Activated naive CD8-positive, alpha-beta T cell treated with anti-CD3 and anti-CD28 coated beads, Interleukin-2, amount 50 U/mL, for 24 hours (primary cell): ENCODE data around the gene VDR.
"Not testable (repeated sequence)": the region's sequence is repeated elsewhere in the genome, so short reads cannot be mapped to it uniquely, and the experiment has no call there.

ENCODE experiments used
- ATAC-seq: fragments of 150-1000 bp; cut with Tn5 transposase; one replicate; pipeline ENCODE4 v1.10.0; 2021
- DNase-seq: peaks from one replicate; pipeline ENCODE4 v3.0.0; 2021
- H3K27ac Mint-ChIP-seq: one replicate; pipeline ENCODE4 v1.8.0; 2021; ENCODE audit warnings: mild to moderate bottlenecking, mixed read lengths
- H3K27me3 Mint-ChIP-seq: one replicate; pipeline ENCODE4 v1.8.0; 2021; ENCODE audit warnings: mixed read lengths
- H3K36me3 Mint-ChIP-seq: one replicate; pipeline ENCODE4 v1.8.0; 2021; ENCODE audit warnings: low read depth, mixed read lengths
- H3K4me1 Mint-ChIP-seq: one replicate; pipeline ENCODE4 v1.8.0; 2021; ENCODE audit warnings: mixed read lengths
- H3K4me3 Mint-ChIP-seq: one replicate; pipeline ENCODE4 v1.8.0; 2021; ENCODE audit warnings: mild to moderate bottlenecking, moderate library complexity, mixed read lengths
- H3K9me3 Mint-ChIP-seq: one replicate; pipeline ENCODE4 v1.8.0; 2021; ENCODE audit warnings: mixed read lengths

The VDR gene

DNA sequence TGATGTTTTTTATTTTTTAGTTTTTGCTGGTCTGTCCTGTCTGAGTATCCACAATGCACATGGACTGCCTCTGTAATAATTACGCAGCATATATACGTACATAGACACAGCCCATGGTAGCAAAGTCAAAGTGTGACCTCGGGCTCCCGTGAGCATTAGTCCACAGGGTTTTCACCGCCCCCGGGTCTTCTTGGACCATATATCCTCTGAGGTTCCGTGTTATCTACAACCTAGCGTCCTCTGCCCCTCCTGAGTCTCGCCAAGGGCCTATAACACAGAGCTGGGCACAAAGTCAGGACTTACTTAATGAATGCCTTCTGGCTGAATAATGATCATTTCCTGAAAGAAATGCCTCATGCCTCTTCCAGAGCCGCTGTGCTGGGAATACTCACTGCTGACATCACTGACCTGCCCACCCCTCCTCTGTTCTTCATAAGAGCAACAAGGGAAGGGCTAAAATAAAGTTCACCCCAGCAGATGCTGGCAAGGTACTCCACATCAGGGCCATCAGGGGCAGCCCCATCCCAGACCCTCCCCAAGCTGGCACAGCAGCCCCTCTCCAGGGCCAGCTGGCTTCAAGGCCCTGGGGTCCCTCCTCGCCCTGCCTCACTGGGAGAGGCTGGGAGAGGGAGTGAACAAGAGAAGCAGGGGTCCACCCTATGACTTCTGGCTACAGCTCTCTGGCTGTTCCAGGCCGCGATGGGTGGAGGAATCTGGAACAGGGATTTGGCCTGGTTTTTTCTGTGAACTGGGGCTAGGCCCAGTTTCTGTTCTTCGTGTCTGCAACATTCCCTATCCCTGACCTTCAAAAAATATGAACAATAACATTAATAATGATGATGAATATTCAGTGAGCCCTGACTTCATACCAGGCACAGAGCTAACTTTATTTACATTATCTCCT is 93.0 kb downstream of the VDR start:
- Mint-ChIP-seq H3K9me3 (no peaks in the 10 kb centered on the region), H3K4me1 (peaks cover 92% of the 10 kb centered on the region), H3K4me3 (peak overlapping the region; percentile 90), H3K27ac (peak overlapping the region; percentile 98), H3K27me3 (no peaks in the 10 kb centered on the region), H3K36me3 (peaks cover 50% of the 10 kb centered on the region)
- no peak for DNase-seq
- no peak for ATAC-seq

GRCh38 chr12:47811072-47811396 is 93.8 kb downstream of the VDR start:
- Mint-ChIP-seq H3K27ac (peak overlapping the region; percentile 98), H3K4me3 (peak overlapping the region; percentile 90), H3K36me3 (peaks cover 45% of the 10 kb centered on the region), H3K9me3 (no peaks in the 10 kb centered on the region), H3K4me1 (peaks cover 94% of the 10 kb centered on the region), H3K27me3 (no peaks in the 10 kb centered on the region)
- ATAC-seq, result no peak
- no peak for DNase-seq

DNA sequence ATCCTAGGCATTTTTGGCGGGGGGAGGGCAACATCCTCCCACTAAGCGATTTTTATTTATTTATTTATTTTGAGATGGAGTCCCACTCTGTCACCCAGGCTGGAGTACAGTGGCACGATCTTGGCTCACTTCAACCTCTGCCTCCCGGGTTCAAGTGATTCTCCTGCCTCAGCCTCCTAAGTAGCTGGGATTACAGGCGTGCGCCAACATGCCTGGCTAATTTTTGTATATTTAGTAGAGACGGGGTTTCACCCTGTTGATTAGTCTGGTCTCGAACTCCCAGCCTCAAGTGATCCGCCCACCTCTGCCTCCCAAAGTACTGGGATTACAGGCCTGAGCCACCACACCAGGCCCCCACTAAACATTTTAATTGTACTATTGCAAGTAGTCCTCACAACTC is 95.3 kb downstream of the VDR start:
- H3K27me3 Mint-ChIP-seq, ATAC-seq, H3K9me3 Mint-ChIP-seq, DNase-seq: not testable (repeated sequence)
- peak overlapping the region; percentile 98 for H3K27ac Mint-ChIP-seq
- peak overlapping the region; percentile 90 for H3K4me3 Mint-ChIP-seq
- H3K4me1 Mint-ChIP-seq, result peaks cover 94% of the 10 kb centered on the region
- peaks cover 42% of the 10 kb centered on the region for H3K36me3 Mint-ChIP-seq

DNA sequence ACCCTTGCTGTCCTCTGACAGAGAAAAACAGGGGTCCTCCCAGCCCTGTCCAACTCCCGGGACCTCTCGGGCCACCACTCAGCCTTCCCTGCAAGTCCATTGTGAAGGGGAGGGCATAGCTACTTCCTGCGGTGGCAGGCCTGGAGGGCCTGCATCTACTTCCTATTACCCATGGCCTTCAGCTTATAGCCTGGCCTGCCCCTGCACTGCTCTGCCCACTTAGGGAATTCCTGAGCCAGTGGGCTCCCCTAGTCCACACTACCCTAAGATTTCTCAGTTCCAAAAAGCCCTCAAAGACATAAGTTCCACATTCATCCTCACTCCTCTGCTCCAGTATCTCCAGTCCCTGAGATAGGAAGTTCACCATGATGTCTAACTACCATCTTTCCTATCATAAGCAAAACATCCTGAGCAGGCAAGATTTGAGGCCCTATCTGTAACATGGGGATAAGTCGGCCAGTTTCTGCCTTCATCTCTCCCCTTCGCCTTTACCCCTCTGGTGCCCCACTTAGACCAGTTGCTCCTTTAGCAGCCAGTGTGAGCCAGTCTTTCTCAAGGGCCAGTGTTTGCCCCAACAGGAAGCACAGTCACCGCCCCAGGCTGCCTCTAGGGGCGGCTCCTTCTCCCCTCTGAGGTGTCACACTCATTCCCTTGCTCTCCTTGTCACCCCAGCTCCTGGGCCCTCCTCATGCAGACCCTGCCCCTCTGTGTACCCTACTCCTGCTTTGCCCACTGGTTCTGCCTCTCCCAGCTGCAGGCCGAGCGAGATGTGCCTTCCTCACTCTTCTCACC is 96.0 kb downstream of the VDR start:
- H3K9me3 Mint-ChIP-seq, result no peaks in the 10 kb centered on the region
- no peaks in the 10 kb centered on the region for H3K27me3 Mint-ChIP-seq
- peak; percentile 74 for DNase-seq
- H3K4me3 Mint-ChIP-seq, result peak overlapping the region; percentile 74
- peak overlapping the region; percentile 93 for H3K27ac Mint-ChIP-seq
- H3K36me3 Mint-ChIP-seq, result peaks cover 44% of the 10 kb centered on the region
- peaks cover 94% of the 10 kb centered on the region for H3K4me1 Mint-ChIP-seq
- ATAC-seq, result peak; percentile 37

GRCh38 chr12:47808050-47808449 is 96.7 kb downstream of the VDR start:
- peak; percentile 41 for ATAC-seq
- Mint-ChIP-seq H3K27me3 (no peaks in the 10 kb centered on the region), H3K9me3 (no peaks in the 10 kb centered on the region), H3K27ac (peak overlapping the region; percentile 93), H3K4me1 (peaks cover 96% of the 10 kb centered on the region), H3K36me3 (peaks cover 40% of the 10 kb centered on the region), H3K4me3 (peak overlapping the region; percentile 74)
- peak; percentile 84 for DNase-seq

- Mint-ChIP-seq H3K27me3 (no peaks in the 10 kb centered on the region), H3K4me3 (peak overlapping the region; percentile 74), H3K9me3 (no peaks in the 10 kb centered on the region), H3K36me3 (peaks cover 37% of the 10 kb centered on the region), H3K4me1 (peaks cover 98% of the 10 kb centered on the region), H3K27ac (peak overlapping the region; percentile 93)
- no peak for ATAC-seq
- no peak for DNase-seq
Measured at GRCh38 chr12:47807338-47807737, 97.5 kb downstream of the VDR start.

DNA sequence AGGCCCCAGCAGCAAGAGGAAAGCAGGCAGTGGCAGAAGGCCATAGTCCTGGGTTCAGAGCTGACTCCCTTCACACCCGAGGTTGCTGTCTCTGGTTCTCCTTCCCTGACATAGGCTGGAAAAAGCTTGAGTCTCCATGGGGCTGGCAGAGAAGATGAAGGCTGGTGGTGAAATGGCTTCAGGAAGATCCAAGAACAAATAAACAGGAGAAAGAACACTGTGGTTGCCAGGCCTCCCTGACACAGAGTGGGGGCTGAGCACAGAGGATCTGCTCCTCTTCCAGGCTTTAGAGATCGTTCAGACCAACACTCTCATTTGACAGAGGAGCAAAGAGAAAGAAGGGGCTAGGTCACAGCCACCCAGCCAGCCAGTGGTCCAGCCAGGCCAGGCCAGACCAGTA is 99.4 kb downstream of the VDR start:
- DNase-seq, result no peak
- peaks cover 99% of the 10 kb centered on the region for H3K4me1 Mint-ChIP-seq

DNA sequence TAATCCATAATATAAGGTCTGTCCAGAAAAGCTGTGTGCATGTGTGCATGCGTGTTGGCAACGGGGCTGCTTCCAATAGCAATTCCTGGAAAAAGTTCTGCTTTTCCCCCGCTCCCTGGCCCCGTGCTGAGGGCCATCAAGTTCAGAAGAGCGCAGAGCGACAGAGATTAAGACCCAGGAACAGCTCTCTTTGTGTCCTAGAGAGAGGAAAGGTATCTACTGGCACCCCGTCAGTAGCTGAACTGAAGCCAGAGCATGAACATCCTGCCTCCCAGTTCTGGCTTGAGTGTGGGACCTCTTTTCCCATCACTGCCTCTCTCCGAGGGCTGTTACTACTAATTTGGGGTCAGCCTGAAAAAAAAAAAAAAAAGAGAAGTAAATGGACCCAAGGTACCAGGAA is 100.6 kb downstream of the VDR start:
- H3K4me3 Mint-ChIP-seq, result no peak overlapping the region
- H3K27me3 Mint-ChIP-seq, result no peaks in the 10 kb centered on the region
- H3K4me1 Mint-ChIP-seq, result peaks cover 92% of the 10 kb centered on the region
- peaks cover 35% of the 10 kb centered on the region for H3K36me3 Mint-ChIP-seq
- H3K27ac Mint-ChIP-seq, result peak overlapping the region; percentile 93
- ATAC-seq (no peak), DNase-seq (no peak)
- H3K9me3 Mint-ChIP-seq, result no peaks in the 10 kb centered on the region

More for the DNA sequence above, 99.4 kb downstream of the VDR start:
- Mint-ChIP-seq H3K36me3 (peaks cover 34% of the 10 kb centered on the region), H3K9me3 (no peaks in the 10 kb centered on the region), H3K27me3 (no peaks in the 10 kb centered on the region), H3K4me3 (peak overlapping the region; percentile 74), H3K27ac (peak overlapping the region; percentile 93)
- no peak for ATAC-seq

- no peaks in the 10 kb centered on the region for H3K27me3 Mint-ChIP-seq
- peak overlapping the region; percentile 16 for H3K4me3 Mint-ChIP-seq
- H3K27ac Mint-ChIP-seq, result peak overlapping the region; percentile 93
- DNase-seq (no peak), ATAC-seq (no peak)
- no peaks in the 10 kb centered on the region for H3K9me3 Mint-ChIP-seq
- H3K4me1 Mint-ChIP-seq, result peaks cover 89% of the 10 kb centered on the region
- peaks cover 36% of the 10 kb centered on the region for H3K36me3 Mint-ChIP-seq
Measured at GRCh38 chr12:47803191-47803875, 101.5 kb downstream of the VDR start.

DNA sequence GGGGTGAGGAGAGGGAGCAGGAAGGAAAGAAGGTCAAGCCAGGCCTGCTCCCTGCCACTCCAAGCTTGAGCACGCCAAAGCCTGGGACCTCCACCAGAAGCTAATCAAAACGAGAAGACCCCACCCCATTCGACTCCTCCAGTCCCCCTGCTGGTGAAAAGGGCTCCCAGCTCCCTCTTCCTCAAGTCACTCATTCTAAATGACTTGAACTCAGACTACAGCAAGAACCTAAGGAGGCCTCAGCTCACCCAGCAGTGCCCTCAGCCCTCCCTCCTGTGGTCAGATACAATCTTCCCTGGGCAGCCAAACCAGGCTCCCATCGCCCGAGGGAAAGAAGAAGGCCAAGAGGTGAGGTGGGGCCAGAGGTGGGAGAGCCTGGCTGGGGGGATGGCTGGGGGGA is 102.5 kb downstream of the VDR start:
- no peaks in the 10 kb centered on the region for H3K27me3 Mint-ChIP-seq
- peaks cover 81% of the 10 kb centered on the region for H3K4me1 Mint-ChIP-seq
- peak overlapping the region; percentile 93 for H3K27ac Mint-ChIP-seq
- H3K9me3 Mint-ChIP-seq, result no peaks in the 10 kb centered on the region
- H3K4me3 Mint-ChIP-seq, result no peak overlapping the region
- no peak for DNase-seq
- H3K36me3 Mint-ChIP-seq, result peaks cover 36% of the 10 kb centered on the region
- ATAC-seq, result no peak

DNA sequence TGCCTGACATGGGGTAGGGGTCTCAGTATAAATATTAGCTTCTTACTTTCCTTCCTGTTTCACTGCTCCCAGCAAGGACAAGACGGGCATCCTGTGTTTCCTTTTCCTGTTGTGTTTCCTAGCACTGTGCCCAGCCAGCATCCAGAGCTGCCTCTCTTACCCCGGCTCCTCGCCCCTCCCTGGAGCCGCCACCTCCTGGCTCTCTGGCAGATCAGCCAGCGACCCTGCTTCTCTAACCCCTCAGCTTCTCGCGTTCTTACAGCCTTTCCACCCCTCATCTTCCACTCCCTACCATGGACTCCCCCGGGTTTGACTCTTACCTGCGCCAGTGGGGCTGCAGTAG is 102.9 kb downstream of the VDR start:
- Mint-ChIP-seq H3K27ac (peak overlapping the region; percentile 93), H3K36me3 (peaks cover 33% of the 10 kb centered on the region), H3K27me3 (no peaks in the 10 kb centered on the region), H3K9me3 (no peaks in the 10 kb centered on the region), H3K4me1 (peaks cover 76% of the 10 kb centered on the region), H3K4me3 (no peak overlapping the region)
- DNase-seq, result no peak
- no peak for ATAC-seq

DNA sequence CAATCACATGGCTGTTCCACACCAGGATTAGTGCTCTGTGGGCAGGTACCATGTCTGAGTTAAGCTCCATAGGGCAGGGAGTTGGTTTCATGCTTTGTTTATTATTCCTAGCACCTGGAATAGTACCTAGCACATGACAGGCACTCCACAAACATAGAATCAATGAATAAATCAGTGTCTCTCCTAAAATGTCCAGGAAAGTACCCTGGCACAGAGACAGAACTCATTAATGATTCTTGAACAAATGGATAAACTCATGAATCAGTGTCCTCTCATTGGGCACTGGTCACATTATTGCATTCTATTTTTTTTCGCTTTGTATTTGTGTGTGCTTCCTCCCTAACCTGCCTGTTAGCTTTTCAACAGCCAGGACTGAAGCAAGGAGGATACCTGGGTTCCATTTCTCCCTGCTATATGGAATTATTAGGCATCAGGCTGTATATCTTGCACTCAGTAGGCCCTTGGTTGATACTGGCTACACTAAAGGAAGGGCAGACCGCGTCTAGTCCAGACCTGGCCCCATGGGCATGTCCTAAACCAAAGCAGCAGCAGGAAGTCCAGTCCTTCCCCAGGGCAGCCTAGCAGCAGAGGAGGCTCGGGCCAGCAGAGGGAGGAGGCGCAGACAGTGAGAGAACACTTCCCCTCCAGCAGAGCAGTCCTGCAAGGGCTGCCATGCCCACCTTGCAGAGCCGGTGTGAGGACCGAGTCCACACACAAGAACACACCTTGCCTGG is 103.5 kb downstream of the VDR start:
- peaks cover 71% of the 10 kb centered on the region for H3K4me1 Mint-ChIP-seq
- H3K36me3 Mint-ChIP-seq, result peaks cover 33% of the 10 kb centered on the region
- peak overlapping the region; percentile 93 for H3K27ac Mint-ChIP-seq
- no peaks in the 10 kb centered on the region for H3K9me3 Mint-ChIP-seq
- ATAC-seq (no peak), DNase-seq (no peak)
- no peaks in the 10 kb centered on the region for H3K27me3 Mint-ChIP-seq
- no peak overlapping the region for H3K4me3 Mint-ChIP-seq

- H3K4me3 Mint-ChIP-seq, result no peak overlapping the region
- peaks cover 33% of the 10 kb centered on the region for H3K36me3 Mint-ChIP-seq
- H3K27ac Mint-ChIP-seq, result peak overlapping the region; percentile 83
- peaks cover 63% of the 10 kb centered on the region for H3K4me1 Mint-ChIP-seq
- no peak for ATAC-seq
- H3K9me3 Mint-ChIP-seq, result no peaks in the 10 kb centered on the region
- DNase-seq, result no peak
- H3K27me3 Mint-ChIP-seq, result no peaks in the 10 kb centered on the region
Measured at GRCh38 chr12:47800582-47800981, 104.2 kb downstream of the VDR start.

GRCh38 chr12:47799357-47799955 is 105.3 kb downstream of the VDR start:
- H3K9me3 Mint-ChIP-seq, result no peaks in the 10 kb centered on the region
- H3K27me3 Mint-ChIP-seq, result no peaks in the 10 kb centered on the region
- H3K4me1 Mint-ChIP-seq, result peaks cover 52% of the 10 kb centered on the region
- peak overlapping the region; percentile 15 for H3K27ac Mint-ChIP-seq
- H3K36me3 Mint-ChIP-seq, result peaks cover 24% of the 10 kb centered on the region
- H3K4me3 Mint-ChIP-seq, result no peak overlapping the region
- ATAC-seq (no peak), DNase-seq (no peak)
